ENCODE results near the gene GDPD4.

Gene GDPD4

DNA sequence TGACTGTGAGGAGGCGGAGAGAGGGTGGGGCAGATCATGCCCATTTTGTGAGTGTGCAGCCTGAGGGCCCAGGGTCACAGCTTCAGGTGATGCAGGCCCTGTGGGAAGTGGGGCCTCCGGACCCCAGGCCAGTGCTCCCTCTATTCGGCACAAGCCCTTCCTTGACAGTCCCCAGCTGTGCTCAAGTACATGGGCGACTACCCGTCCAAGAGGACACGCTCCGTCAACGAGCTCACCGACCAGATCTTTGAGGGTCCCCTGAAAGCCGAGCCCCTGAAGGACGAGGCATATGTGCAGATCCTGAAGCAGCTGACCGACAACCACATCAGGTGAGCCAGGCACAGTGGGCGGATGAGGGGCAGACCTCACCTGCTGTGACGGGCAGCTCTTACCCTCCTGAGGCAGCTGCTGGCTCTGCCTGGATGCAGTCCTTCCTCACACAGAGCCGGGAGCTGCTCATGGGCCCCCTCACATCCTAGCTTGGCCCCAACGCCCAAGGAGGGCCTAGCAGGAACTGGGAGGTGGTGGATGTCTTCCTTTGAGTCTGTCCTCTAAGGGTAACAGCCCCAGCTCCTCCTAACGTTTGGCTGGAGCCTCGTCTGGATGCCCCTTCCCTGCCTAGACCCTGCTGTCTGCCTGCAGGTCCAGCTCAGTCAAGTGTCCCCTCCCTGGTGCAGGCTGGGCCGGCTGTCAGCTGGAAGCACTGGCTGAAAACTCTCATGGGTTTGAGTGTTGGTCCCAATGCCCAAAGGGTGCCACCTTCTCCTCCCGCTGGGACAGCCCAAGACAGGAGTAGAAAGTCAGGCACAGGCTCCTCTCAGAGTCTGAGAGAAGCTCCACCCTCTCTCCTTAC, 97.4 kb downstream of the GDPD4 start:
- DNase-seq = no peak

DNA sequence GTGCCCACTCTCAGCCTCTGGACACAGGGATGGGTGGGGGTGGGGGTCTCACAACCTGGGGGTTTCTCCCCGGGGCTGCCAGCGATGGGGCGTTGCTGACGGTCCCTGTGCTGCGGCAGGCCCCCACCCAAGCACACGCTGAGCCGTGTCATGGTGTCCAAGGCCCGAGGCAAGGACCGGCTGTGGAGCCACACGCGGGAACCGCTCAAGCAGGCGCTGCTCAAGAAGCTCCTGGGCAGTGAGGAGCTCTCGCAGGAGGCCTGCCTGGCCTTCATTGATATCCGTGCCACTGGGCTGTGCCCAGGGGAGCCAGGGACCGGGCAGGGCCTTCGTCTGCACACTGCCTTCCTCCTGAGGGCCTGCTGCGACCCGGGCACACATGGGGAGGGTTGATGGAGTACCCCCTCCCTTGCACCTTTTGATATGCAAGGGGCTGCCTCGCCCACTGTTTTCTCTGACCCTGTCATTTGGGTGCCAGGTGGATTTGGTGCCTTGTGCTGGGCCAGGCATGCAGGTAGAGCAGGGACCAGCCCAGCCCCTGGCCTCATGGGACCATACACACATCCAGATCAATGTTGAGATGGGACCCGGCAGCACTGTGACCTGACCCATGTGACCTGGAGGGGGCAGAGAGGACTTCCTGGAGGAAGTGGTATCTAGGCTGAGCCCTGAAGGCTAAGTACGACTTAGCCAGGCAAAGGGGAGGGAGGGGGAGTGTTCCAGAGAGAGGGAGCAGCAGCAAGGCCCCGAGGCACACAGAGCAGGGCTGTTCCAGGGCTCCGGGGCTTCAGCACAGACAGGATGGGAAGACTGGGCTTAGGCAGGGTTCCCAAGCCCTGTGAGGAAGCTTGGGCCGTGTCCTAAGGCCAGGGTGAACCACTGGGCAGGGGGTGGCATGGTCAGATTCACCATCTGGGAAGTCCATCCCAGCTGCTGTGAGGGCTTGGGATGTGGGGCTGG, 98.3 kb downstream of the GDPD4 start:
- no peak for DNase-seq

DNA sequence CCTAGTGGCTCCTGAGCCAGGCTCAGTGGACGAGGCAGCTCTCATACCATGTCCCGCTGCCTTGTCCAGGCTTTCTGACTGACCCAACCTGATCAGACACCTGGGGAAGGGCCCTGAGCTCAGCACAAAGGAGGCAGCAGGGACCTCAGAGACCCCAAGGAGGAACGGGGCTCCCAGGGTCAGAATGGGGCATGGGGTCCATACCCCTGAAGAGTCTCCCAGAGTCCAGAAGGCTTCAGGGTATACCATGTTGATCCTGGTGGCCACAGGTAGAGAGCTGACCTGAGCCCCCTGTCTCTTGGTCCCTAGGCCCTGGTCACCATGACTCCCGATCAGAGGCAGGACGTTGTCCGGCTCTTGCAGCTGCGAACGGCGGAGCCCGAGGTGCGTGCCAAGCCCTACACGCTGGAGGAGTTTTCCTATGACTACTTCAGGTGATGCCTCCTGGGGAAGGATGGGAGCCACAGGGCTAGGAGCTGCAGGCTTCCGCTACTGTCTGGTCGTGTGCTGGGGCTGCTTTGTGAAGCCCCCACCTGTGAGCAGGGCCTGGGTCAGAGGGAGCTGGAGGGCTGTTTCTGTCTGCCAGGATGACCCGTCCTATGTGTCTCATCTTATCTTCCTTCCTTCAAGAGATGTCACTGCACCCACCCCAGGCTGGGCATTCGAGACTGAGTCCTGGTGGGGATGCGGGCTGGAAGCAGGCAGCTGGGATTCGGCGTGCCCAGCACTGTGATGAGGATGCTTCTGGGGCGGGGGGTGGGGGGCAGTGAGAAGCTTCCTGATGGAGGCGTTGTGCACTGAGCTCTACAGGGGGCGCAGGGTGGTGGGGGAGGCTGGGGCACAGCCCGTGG, 99.3 kb downstream of the GDPD4 start:
- no peak for DNase-seq

DNA sequence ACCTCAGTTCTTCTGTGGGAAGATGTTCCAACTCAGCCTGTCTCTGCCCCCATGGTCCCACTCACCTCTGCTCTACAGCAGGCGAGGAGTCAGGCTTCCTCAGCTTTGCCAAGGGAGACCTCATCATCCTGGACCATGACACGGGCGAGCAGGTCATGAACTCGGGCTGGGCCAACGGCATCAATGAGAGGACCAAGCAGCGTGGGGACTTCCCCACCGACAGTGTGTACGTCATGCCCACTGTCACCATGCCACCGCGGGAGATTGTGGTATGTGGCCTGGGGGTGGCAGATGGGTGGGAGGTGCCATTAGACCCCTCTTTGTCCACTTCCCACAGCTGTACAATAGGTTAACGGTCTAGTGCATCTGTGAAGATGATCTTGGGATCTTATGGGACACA, 100.1 kb downstream of the GDPD4 start:
- DNase-seq = no peak

DNA sequence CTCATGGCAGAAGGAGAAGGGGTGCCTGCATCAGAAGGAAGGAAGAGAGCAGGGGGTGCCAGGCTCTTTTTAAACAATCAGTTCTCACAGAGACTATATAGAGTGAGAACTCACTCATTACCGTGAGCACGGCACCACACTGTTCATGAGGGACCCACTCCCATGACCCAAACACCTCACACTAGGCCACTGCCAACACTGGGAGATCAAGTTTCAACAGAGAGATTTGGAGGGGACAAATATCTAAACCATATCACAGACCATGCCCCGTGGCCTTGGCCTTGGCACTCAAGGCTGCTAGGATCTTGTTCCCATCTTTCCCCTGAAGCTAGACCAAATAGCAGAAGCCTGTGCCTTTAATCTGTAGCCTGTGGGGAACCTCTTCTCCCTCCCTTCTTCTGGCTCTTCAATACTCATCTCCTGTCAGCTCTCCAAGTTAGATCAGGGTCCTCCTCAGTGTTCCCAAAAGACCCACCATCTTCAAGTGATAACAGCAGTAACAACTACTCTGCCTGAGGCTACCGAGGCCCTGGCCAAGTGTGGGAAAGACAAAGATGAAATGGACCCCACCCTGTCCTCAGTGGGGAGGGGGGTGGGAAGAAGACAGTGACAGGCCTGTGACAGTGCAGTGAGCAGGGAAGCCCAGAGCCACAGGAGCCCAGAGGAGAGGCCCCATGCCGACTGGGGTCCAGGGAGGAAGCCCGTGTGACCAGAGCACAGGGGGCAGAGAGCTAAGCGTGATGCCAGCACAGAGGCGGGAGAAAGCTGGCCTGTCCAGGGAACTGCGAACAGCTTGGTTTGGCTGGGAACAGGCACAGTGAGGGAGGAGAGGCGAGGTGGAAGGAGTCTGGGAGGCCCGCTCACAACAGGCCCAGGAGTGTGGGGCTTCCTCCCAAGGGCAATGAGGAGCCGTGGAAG, 100.9 kb downstream of the GDPD4 start:
- DNase-seq = no peak

DNA sequence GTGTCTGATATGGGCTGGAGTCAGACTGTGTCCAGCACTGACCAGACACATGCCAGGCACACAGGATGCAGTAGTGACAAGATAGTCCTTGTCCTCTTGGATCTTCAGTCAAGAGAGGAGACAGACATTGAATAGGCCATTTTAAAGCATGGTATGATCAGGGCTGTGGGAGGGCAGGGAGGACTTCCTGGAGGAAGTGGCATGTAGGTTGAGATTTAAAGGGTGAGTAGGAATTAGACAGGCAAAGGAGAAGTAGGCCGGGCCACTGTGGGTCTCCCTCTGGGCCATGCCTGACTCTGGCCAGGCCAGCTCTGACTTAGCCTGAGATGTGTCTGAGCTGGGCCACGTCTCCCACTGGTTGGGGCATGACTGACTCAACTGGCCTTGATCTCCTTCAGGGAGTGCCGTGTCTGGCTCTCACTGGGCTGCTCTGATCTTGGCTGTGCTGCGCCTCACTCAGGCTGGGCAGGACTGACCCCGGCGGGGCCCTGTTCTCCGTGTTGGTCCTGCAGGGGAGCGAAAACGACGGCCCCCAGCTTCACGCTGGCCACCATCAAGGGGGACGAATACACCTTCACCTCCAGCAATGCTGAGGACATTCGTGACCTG, 102.2 kb downstream of the GDPD4 start:
- no peak for DNase-seq

DNA sequence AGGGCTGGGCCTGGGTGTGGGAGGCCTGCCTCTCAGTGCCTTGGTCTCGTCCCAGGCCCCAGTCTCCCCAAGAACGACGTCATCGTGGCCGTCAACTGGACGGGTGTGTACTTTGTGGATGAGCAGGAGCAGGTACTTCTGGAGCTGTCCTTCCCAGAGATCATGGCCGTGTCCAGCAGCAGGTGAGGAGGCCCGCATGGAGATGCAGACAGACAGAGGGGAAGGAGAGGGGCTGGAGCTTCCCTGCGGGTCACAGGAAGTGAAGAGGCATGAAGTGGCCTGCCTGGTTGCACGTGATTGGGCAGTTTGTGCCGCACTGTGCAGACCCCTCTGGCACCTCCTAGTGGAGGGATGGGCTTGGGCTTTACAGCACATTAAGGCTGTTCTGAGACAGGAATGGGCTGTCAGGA, 103.0 kb downstream of the GDPD4 start:
- DNase-seq = peak; percentile 3

DNA sequence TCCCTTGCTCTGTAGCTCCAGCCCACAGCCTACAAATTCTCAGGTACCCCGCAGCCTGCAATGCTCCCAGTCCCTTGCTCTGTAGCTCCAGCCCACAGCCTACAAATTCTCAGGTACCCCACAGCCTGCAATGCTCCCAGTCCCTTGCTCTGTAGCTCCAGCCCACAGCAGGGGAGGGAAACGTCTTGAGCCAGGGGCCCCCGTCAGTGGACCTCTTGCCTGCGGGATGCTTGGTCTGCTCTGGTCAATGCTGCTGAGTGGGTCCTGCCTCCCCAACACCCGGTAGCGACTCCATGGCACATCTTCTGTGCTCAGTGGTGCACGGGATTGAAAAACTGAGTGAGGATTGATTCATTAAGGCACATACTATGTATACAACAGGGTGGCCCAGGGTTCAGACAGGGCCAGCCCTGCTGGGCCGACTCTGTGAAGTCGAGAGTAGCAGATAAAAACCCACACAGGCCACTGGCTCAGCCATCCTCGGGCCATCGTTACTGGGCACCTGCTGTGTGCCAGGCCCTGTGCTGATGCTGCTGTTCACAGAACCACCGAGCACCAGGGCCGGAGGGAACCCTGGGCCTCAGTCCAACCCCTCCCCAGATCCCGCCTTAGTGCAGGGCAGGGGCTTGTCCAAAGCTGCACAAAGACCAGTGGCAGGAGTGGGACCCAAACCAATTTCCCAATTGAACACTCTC, 103.7 kb downstream of the GDPD4 start:
- DNase-seq = no peak

DNA sequence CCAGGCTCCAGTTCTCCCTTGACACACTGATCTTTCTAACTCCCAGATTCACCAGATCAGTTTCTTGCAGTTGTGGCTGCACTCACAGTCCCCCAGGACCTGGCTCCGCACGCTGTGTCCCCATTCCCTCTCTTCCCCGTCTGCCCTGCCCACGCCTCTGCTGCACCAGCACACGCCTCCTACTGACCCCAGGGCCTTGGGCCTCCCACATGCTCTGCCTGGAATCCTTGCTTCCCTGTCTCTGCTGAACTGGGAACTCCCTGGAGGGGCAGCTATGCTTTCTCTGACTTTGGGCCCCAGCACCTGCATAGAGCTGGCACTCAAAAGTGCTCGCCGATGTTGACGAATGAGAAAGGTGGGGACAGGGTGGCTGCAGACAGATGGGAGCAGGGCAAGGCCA, 104.5 kb downstream of the GDPD4 start:
- DNase-seq = no peak

DNA sequence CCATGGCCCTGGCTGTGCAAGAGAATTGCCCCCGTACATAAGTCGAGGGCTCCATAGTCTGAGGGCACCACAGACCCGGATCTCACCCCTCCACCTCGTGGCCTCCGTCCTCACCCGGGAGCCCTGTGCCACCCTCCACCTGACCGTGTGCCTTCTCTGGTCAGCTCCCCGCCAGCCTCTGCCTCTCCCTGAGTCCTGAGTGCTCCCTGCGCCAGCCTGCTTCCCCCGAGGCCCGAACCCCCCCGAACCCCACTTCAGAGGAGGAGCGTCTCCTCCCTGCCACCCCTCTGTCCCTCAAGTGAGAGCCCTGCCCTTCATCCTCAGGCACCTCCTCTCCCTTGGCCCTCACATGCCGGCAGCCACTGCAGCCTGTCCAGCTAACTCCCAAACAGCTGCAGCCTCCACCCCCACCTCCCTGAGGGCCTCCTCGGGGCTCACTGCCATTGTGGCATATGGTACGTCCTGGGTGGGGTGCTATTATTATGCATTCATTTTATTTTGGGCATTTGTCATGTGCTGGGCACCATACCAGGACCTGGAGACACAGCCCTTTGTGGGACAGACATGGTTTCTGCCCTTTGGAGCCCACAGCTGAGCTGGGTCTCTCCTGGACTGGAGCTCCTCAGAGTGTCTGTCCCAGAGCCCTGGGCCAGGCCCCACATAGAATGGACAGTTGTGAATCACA, 106.3 kb downstream of the GDPD4 start:
- DNase-seq = no peak

DNA sequence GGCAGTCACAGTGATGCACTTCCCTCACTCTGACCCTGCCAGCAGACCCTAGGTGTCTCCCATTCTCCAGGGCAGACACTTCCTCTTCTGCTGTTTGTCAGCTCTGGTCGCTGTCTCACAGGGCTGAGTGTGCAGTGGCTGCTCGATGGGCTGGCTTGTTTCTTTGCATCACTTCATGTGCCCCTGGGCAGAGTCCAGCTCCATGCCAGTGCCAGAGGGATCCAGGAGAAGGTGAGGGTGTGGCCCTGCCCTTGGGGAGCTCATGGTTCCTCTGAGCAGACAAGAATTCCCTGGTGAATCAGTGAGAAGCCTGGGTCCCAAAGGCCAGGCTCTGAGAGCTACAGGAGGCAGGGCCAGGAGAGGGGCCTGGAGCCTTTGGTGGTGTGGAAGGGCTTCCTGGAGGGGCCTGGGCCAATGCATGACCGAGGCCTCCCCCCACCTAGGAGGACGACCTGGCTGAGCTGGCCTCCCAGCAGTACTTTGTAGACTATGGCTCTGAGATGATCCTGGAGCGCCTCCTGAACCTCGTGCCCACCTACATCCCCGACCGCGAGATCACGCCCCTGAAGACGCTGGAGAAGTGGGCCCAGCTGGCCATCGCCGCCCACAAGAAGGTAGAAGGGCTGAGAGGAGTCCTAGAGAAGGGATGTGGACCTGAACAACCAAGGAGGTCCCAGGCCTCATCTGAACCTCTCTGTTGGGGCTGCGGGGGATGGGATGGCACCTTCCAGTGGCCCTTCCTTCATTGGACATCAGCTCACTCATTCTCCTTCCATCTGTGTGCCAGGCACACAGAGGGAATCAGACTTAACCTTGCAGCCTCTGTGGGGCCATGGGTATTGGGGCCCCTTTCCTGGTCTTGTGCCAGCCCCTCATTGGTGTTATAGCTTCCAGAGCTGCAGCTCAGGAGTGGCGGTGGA, 107.3 kb downstream of the GDPD4 start:
- no peak for DNase-seq

DNA sequence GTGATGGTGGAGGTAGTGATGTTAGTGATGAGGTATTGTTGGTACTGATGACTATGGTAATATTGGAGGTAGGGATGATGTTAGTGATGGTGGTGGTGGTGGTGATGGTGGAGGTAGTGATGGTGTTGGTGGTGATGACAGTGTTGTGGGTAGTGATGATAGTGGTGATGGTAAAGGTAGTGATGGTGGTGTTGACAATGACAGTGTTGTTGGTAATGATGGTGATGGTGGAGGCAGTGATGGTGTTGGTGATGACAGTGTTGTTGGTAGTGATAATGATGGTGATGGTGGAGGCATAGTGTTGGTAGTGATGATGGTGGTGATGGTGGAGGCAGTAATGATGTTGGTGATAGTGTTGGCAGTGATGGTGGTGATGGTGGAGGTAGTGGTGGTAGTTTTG, 108.3 kb downstream of the GDPD4 start:
- no peak for DNase-seq

DNA sequence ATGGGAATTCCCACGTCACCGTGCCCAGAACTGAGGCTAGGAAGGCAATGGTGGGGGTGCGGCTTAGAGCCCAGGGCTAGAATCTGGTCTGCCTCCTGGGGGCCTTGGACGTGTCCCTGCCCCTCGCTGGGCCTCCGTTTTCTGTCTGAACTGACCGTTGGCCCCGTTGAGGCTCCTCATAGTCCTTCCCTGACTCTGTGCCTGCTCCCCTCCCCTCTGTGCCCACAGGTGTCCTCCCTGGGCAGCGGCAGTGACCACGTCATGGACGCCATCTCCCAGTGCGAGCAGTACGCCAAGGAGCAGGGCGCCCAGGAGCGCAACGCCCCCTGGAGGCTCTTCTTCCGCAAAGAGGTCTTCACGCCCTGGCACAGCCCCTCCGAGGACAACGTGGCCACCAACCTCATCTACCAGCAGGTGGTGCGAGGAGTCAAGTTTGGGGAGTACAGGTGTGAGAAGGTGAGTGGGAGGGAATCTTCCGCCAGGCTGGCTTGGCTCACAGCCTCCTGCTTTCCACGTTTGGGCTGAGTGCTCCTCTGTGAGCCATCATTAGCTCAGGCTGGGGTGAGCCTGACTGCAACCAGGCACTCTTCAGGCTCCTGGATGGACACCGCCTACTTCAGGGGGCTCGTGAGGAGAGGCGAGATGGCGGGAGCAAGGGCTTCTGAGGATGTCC, 109.5 kb downstream of the GDPD4 start:
- peak; percentile 14 for DNase-seq

DNA sequence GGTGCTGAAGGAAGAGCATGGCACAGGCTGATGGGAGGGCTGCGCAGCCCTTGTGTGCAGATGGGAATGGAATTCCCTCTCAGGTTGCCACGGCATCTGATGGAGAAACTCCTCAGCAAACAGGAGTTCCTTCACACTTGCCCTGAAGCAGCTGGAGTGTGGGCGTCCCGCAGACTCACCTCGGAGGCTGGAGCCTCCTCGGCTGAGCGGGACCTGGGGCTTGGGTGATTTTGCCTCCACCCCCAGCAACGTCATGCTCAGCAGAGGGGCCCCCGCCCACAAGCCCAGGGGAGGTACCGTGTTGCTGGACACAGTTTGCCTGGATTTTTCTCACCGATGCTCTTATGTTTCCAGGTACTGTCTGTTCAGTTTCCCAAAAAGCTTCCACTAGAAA, 110.1 kb downstream of the GDPD4 start:
- no peak for DNase-seq

DNA sequence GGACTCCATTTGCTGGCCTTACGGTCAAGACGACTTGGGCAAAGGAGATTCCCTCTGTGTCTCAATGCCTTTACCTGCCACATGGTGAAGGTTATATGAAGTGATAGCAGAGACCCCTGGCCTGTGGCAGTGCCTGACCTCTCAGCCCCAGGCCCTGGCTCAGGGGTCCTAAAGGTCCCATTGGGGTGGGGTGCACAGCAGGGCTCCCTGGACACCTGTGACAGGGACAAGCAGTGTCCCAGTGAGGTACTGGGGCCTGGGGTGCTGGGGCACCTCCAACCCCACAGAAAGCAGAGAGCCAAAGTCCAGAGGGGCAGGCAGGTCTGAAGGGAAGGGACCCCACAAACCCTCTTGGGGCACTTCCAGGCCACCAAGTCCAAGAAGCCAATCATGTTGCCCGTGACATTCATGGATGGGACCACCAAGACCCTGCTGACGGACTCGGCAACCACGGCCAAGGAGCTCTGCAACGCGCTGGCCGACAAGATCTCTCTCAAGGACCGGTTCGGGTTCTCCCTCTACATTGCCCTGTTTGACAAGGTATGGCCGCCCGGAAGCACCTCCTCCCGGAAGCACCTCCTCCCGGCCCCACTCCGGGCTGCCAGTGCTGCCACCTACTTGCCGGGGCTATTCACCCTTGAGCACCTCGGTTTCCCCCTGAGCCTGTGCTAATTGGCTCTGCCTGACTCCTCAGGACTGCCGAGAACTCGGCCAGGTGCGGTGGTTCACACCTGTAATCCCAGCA, 111.0 kb downstream of the GDPD4 start:
- no peak for DNase-seq

DNA sequence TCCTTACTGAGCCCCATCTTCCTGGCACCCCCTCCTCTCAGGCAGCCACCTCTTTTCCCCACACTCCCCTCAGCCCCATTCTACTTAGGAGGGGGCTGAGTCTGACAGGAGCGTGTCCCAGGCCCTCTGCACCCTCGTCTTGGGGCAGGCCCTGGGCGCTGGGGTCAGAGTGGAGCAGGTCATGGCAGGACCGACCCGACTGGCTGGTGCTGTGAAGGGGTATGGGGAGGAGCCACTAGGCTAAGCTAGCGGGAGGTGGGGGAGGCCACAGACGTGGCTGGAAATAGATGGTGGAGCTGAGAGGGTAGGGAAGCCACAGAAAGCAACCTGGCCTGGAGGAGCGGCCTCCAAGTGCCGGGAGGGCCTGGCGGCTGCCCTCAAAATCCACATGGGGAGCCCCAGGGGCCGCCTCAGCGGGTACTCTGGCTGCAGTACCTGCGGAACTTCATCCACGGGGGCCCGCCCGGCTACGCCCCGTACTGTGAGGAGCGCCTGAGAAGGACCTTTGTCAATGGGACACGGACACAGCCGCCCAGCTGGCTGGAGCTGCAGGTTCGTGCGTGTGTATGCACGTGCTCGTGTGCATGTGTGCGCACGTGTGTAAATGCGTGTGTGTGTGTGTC, 111.8 kb downstream of the GDPD4 start:
- DNase-seq = no peak
